Measurements from ENCODE around the gene IL4I1.
"Not testable (repeated sequence)": the region's sequence is repeated elsewhere in the genome, so short reads cannot be mapped to it uniquely, and the experiment has no call there.

Gene IL4I1

DNA sequence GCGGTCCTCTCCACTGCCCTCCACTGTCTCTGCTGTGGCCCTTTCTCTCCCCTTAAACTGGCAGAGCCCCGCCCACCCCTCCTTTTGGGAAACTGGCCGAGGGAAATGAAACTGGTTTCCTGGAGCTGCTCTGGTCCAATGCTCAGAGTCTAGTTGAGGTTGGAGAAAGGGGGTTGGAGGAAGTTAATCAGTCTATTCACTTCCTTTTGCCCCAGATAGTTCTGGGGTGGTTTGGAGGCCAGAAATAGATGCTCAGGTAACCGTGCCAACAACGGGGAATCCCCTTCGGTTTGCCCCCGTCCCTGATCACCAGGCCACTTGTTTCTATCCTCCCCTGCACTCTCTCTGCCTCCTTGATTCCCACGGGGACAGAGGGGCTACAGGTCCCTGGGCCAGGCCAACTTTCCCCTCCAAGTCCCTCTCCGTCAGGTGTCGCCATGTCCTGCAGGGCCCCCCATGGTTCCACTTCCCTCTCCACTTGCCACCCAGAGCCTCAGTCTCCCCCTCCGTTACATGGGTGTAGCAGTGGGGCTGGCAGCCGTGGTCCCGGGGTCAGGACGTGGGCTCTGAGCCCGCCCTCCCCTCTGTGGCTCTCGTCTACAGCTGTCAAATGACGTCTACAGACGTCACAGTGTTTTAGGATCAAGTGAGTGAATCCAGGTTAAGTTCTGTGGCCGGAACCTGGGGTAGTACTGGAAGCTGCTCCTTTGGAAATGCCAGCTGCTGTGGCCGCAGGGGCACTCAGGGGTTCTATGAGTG, at the start of gene IL4I1:
TSS of gene IL4I1 (minus strand) at position 25 of the 759 bp plus-strand sequence. CDS start 727 bp downstream, outside the sequence.
- peak; percentile 64 to 65 for DNase-seq

DNA sequence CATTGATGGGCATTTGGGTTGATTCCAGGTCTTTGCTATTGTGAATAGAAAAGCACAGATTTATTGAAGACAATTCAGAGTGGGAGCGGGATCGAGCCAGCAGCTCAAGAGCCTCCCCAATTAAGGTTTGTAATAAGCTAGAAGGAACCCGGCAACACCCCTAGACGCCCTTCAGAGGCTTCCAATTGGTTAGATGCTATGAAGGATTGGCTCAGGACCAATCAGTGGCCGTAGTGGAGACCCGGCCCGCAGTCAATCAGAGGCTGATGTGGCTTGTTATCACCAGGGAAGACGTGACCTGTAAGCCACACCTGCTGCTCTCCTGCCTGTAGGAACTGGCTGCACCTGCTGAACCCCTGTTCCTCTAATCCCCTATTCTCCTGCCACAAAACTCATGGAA, 49.7 kb upstream of the IL4I1 start:
- DNase-seq: no peak

GRCh38 chr19:49944567-49944966, 47.9 kb upstream of the IL4I1 start:
- DNase-seq: not testable (repeated sequence)

DNA sequence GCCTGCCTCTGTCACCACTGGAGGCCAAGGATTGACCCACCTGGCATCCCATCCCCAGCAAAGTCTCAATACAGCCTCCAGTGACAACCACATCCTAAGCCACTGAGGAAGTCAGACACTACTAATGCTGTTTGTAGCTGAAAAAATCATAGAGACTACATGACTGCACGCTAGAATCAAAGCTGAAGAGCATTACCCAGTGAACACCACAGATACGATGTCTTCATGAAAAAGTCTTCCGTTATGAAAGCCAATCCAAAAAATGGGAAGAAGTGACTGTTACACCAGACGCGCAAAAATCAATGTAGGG, 43.8 kb upstream of the IL4I1 start:
- no peak for DNase-seq

DNA sequence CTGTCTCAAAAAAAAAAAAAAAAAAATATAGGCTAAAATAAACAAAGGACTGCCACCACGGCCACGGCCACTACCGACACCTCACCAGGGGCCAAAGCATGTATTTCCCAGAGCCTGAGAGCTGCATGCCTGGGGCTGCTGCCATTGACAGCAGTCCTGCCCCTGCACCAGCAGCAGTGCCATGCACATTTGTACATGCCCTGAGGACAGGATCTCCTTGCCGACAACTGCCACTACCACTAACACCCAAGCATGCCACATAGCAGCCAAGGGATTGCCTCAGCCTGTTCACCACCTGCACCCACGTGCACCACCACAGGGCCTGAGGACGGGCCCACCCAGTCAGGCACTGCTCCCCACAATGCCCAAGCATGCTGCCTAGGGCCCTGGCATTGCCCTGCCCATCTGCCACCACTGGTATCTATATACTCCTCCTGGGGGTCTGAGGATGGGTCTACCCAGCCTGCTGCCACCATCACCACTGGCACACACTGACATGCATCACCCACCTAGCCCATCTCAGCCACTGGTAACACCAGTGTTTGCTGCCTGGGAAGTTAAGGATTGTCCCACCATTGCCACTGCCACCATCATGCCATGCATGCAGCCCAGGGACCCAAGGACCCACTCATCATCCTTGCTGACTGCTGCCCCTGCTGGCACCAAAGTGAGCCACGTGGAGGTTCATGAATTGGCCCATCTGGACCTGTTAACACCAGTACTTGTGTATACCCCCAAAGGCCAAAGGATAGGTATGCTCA, 43.2 kb upstream of the IL4I1 start:
- DNase-seq: no peak

GRCh38 chr19:49938662-49939061, 42.0 kb upstream of the IL4I1 start:
- DNase-seq: no peak

GRCh38 chr19:49937750-49938381, 41.2 kb upstream of the IL4I1 start:
- DNase-seq: peak; percentile 72 to 79

- no peak for DNase-seq
Measured at GRCh38 chr19:49936549-49936948, 39.9 kb upstream of the IL4I1 start.

- DNase-seq: no peak
Measured at GRCh38 chr19:49933643-49934042, 37.0 kb upstream of the IL4I1 start.

GRCh38 chr19:49932731-49933131, 36.0 kb upstream of the IL4I1 start:
- peak in 1 of 2 donors; percentile 18 for DNase-seq

DNA sequence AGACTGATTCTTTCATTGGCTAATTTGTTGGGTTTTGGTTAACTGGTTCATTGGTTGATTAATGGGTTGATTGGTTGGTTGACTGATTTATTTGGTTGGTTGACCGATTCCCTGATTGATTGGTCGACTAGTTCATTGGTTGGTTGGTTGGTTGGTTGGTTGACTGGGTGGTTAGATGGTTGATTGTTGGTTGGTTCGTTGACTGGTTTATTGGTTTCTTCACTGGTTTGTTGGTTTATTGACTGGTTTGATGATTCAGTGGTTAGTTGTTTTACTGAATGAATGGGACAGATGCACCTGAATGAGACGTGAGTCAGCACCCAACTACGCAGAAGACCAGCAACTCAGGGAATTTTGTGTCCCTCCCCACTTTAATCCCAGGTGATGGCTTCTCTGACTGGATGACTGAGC, 35.4 kb upstream of the IL4I1 start:
- no peak for DNase-seq

GRCh38 chr19:49931293-49932040, 34.8 kb upstream of the IL4I1 start:
- DNase-seq: no peak

DNA sequence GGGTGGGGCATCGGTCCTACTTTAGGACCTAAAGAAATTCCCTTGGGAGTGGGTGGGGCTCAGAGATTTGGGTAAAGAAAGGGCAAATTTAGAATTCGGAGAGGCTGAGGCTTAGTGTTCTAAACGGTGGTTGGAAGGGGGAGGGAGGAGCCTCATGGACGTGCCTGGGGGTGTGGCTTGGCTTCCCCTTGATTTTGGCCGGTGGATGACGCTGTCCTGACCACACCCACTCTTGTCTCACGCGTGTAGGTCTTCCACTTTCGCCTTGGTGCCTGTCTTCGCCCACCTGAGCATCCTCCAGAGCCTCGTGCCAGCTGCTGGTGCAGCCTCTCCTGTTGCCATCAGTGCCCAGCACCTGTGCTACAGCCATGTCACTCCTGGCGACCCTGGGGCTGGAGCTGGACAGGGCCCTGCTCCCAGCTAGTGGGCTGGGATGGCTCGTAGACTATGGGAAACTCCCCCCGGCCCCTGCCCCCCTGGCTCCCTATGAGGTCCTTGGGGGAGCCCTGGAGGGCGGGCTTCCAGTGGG, 33.9 kb upstream of the IL4I1 start:
- DNase-seq: no peak

- DNase-seq: peak; percentile 93 to 96
Measured at GRCh38 chr19:49929611-49930482, 33.2 kb upstream of the IL4I1 start.

GRCh38 chr19:49929121-49929610, 32.5 kb upstream of the IL4I1 start, which contains the start of the genes ATF5 and NUP62:
Gene ATF5 (plus strand): TSS chr19:49929205. CDS start chr19:49930851, 1,646 bp downstream.
Gene NUP62 (minus strand): TSS chr19:49929504. CDS start chr19:49909807, 19,697 bp downstream.
- peak; percentile 93 to 94 for DNase-seq

DNA sequence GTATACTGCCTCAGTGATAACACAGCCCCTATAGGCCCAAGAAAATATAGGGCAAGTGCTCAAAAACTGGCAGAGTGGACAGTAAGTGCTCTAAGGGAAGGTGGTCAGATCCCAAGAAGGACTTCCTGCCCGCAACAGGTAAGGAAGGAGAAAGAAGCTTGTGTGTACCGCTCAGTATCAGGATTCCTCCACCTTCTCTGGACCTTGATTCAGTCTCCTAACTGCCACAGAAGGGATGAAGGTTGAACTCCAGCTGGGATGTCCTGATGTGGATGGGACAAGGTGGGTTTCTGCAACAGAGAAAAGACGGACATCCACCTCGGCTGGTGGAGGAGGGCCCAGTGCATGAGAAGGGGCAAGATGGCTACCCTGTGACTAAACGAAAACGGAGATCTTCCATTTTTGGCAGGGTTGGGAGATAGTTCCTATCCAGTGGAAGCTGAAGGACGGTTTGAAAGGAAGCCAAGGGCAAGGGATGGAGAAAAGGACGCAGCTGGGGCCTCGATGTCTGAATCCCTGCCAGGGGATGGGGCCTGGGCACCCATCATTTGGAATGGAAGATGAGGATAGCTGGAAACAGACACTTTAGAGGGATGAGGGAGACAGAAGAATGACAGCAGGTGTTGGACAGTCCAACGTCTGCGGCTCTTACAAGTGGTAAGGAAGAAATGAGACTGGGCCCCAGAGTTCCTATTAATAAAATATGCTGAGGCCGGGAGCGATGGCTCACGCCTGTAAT, 31.0 kb upstream of the IL4I1 start:
- no peak for DNase-seq

GRCh38 chr19:49926515-49926914, 29.8 kb upstream of the IL4I1 start:
- DNase-seq: no peak

- DNase-seq: no peak
Measured at GRCh38 chr19:49925486-49925885, 28.8 kb upstream of the IL4I1 start.

GRCh38 chr19:49924881-49925210, 28.2 kb upstream of the IL4I1 start:
- DNase-seq: not testable (repeated sequence)

GRCh38 chr19:49924004-49924880, 27.6 kb upstream of the IL4I1 start:
- DNase-seq: no peak
